ENCODE results near the gene NFASC.

DNA sequence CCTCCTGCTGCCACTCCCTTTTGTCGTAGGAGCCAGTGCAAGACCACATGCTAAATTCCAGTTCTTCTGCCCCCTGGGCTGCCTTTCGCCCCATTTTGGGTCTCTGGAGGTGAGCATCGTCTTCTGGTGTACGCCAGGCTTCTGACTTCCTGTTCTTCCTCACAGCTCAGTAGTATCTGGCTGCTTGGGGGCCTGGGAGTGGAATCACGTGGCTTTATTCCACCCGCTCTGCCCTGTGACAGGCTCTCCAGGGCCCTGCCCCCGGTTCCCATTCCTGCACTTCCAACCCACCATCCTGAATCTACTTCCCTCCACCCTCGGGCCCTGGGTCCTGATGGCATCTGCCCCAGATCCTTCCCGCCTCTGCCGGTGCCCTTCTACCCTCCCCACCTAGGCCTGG lies 3.6 kb downstream of the NFASC start:
- no peak for TF ChIP-seq CTCF (IDR thresholded peaks at IDR 0.05)
- no peak for TF ChIP-seq POLR2A (IDR thresholded peaks at IDR 0.05)
